Astrocyte of the spinal cord (primary cell): Measurements from ENCODE around the gene DHX16.

Source experiments
- DNase-seq: peaks from one replicate; pipeline ENCODE4 v3.0.0; 2011; ENCODE audit warnings: low read depth, low spot score
- H3K4me3 ChIP-seq: 2 replicates; pipeline ENCODE4 v1.5.1; 2011; ENCODE audit warnings: low read depth, mild to moderate bottlenecking, low read length, moderate library complexity
- CTCF ChIP-seq: IDR thresholded peaks from 2 replicates; pipeline ENCODE4 v1.5.1; 2012; ENCODE audit warnings: low read depth, mild to moderate bottlenecking, low read length, inconsistent platforms
- in situ Hi-C: cut with HindIII; loops from 2 replicates; pipeline ENCODE4 v1.10.0; 2017; ENCODE audit warnings: low sequenced_read_pairs

The DHX16 gene

GRCh38 chr6:30707281-30707850, 34.6 kb upstream of the DHX16 start:
- no peak overlapping the region for H3K4me3 ChIP-seq
- no peak for TF ChIP-seq CTCF
- in situ Hi-C loops: no loop called here
- DNase-seq: no peak

GRCh38 chr6:30705620-30706019, 32.8 kb upstream of the DHX16 start:
- no peak for TF ChIP-seq CTCF
- no peak for DNase-seq
- H3K4me3 ChIP-seq: no peak overlapping the region
- in situ Hi-C loops: no loop called here

- no peak overlapping the region for H3K4me3 ChIP-seq
- no peak for DNase-seq
- TF ChIP-seq CTCF: no peak
- in situ Hi-C loops: no loop called here
Measured at GRCh38 chr6:30703821-30704220, 31.0 kb upstream of the DHX16 start.

- no peak for TF ChIP-seq CTCF
- no peak overlapping the region for H3K4me3 ChIP-seq
- DNase-seq: no peak
- in situ Hi-C loops: no loop called here
Measured at GRCh38 chr6:30703011-30703410, 30.2 kb upstream of the DHX16 start.

GRCh38 chr6:30700340-30700739, 27.5 kb upstream of the DHX16 start:
- H3K4me3 ChIP-seq: no peak overlapping the region
- TF ChIP-seq CTCF: no peak
- no peak for DNase-seq
- in situ Hi-C loops: no loop called here

- H3K4me3 ChIP-seq: no peak overlapping the region
- DNase-seq: no peak
- in situ Hi-C loops: no loop called here
- no peak for TF ChIP-seq CTCF
Measured at GRCh38 chr6:30696432-30696831, 23.6 kb upstream of the DHX16 start.
